NCI-H2107 treated with DMSO at 0.1 percent for 48 hours (cell line): ENCODE results near the gene CLEC16A.

Experiments used
- DNase-seq: peaks from one replicate; lab custom pipeline; 2025; ENCODE audit not compliant: unreplicated experiment; lab: John Stamatoyannopoulos, UW

The CLEC16A gene

DNA sequence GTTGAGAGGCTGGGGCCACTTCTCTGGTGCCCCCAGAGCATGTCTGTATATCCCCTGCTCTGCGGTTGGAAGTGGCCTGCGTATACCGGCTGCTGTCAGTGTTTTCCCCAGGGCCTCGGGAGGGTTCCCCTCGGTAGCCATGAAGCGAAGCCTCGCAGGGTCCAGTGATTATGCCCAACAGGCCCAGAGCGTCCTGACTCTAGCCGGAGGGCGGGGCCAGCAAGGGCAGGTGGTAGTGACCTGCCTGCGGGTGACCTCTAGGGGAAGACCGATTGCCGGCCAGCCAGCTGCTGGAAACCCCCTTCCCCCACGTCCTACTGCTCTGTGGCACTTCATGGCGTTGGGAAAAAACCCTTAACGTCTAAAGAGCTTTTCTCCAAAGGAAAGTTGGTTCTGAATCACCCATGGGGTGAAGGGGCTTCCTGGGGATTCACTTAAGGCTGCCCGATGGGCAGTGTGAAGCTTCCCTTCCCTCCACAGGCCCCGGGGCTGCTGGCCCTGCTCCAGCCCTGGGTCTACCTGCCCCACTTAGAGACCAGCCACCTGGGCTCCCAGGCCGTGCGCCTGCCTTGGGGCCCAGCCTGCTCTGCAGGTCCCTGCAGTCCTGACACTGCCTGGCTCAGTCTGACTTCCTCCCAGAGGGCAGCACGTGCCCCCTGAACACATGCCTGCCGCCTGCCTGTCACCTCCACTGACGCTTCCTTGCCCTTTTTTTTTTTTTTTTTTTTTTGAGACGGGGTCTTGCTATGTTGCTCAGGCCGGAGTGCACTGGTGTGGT, 238.9 kb downstream of the CLEC16A start:
- no peak for DNase-seq

DNA sequence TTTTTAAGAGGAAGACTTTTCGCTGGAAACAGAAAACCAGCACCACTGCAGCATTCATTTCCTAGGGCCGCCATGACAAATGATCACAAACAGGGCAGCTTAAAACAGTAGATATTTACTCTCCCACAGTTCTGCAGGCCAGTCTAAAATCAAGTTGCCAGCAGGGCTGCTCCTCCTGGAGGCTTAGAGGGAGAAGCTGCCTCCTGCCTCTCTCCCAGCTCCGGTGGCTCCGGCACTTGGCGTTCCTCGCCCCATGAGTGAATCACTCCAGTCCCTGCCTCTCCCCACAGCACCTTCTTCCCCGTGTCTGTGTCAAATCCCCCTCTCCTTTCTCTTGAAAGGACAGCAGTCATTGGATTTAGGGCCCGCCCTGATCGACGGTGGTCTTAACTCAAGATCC, 239.6 kb downstream of the CLEC16A start:
- no peak for DNase-seq

DNA sequence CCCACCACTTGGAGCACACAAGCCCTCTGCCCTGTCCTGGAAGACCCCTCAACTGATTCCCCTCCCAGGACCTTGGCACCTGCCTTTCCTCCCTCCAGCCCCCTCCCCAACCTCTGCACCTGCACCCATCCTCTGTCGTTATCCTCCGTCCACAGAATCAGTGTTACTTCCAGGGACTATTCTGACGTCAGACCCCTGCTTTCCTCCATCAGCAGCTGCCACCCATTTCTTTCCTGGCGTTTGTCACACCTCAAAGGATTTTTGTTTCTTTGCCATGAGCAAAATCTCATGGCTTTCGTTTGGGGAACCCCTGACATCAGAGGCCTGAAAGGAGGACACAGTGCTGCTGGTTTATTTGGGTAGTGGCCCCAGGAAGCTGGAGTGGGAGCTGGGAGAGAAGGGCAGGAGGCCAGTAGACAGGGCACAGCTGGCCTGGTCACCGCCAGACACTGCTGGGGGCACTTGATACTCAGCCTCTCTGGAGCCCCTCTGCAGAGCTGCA, 243.2 kb downstream of the CLEC16A start:
- no peak for DNase-seq

DNA sequence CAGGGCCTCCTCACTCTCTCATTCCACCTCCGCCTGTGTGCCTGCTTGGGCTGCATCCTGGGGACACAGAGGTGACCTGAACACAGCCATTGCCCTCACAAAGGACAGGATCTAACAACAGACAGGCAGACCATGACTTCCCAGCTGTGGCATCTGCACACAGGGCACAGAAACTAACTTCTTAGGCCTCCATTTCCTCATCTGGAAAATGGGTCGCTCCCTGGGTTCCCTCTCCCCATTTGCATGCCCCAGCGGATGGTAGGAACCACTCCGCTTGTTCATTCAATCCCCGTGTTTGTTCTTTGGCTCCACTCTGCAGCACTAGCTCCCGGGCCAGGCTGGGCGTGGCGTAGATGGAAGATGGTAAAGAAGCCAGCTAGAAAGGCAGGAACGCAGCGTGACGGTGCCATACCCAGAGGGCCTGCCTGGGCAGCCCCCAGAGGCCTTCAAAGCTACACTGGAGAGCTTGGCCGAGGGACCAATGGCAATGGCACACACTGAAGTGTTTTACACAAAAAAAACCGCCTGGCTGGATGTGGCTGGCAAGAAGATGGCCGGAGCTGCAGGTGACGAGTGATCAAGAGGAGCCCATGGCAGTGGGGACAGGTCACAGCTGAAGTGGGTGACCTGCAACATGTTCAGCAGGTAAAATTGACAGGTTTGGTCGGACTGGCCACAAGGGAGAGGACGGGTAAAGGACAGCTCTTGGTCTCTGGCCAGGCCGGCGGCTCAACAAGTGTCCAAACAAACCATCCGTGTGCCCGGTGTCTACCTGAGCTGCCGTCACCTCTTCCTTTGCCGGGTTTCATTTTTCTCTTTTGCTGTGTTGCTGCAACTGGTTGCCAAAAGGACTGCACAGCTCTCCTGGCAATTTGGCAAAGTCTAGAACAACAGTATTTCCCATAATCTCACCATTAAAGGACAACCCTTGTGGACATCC, 244.7 kb downstream of the CLEC16A start:
- DNase-seq, result no peak

DNA sequence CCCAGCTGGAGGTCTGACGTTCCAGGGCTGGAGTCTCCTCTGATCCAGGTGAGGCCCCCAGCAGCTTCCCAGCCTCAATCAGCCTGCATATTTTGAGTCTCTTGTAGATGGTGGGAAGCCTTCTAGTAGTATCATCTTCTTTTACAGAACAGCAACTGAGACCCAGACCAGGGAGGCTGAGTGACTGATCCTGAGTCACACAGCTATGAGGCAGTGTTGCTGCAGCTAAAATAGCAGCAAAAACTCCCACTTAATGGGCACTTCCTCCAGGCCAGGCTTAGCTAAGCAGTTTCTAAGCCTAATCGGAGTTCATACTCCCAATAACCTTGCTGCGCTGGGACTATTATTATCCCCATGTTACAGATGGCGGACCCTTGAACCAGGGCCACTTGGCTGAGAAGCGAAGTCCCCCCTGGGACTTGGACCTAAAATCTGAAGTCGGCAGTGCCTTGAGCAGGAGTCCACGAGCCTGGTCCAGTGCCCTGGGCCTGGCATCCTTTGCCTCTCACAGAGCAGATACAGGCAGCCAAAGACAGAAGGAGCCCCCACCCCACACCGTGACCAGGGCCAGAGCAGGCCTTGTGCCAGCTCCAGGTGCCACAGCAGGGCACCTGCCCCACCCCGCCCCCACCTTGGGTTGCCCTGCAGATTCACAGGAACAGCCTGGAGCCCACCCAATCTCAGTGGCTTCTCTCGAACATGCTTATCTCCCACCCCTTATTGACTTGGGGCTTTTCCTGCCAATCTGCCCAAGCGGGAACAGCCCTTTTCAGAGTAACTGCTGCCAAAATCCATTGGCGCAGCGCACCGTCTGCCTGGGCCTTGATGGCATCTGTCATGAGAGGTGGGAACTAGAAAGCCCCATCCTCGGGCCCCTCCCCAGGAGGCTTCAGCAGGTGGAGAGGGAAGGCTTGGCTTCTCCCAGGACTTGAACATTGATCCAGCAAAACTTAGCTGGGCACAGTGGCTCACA, 246.5 kb downstream of the CLEC16A start:
- DNase-seq, result no peak

DNA sequence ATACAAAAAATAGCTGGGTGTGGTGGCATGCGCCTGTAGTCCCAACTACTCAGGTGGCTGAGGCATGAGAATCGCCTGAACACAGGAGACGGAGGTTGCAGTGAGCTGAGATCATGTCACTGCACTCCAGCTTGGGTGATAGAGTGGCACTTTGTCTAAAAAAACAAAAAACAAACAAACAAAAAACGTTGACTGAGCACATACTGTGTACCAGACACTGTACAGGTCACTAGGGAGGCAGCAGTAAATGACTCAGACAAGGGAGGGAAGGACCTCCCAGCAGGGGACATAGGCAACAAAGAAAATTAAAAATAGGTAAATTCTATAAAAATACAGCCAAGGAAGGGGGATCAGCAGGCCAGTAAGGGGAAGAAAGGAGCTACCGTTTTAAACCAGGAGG, 247.3 kb downstream of the CLEC16A start:
- no peak for DNase-seq

DNA sequence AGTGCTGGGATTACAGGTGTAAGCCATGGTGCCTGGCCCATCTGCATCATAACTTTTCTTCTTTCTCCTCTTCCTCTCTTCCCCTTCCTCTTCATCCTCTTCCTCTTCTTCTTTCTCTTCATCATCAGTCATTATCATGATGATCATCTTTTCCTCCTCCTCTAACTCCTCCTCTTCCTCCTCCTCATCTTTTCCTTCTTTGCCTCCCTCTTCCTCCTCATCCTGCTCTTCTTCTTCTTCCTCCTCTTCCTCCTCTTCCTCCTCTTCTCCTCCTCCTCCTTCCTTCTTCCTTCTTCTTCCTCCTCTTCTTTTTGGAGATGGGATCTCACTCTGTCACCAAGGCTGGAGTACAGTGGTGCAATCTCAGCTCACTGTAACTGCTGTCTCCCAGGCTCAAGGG, 249.1 kb downstream of the CLEC16A start:
- DNase-seq, result no peak

DNA sequence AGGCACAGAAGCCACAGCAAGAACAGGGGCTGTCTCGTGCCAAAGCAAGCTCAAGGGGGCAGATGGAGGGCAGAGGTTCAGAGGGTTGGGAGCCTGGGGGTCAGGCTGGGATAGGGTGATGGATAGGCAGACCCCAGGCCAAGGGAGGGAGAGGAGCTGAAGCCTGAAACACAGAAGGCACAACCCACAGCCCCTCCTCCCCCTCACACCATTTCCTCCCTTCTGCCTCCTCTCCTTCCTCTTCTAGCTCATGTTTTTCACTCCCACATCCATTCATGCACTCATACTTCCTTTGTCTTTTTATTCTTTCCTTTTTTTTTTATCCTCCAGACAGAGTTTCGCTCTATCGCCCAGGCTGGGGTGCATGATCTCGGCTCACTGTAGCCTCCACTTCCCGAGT, 250.5 kb downstream of the CLEC16A start:
- DNase-seq, result no peak

DNA sequence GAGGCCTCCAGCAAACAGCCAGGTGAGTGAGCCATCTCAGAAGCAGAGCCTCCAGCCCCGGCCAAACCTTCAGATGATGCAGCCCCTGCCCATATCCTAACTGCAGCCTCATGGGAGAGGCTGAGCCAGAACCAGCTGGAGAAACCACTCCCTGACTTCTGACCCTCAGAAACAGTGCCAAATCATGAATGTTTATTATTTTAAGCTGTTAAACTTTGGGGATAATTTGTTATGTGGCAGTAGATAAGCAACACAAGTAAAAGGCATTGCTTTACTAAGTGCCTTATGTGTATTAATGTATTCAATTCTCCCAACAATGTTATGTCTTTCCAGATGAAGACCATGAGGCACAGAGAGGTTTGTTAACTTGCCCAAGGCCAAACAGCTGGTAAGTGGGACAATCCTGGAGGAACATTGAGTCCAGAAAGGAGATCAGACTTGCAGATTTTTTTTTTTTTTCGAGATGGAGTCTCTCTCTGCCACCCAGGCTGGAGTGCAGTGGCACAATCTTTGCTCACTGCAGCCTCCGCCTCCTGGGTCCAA, 252.0 kb downstream of the CLEC16A start:
- no peak for DNase-seq

DNA sequence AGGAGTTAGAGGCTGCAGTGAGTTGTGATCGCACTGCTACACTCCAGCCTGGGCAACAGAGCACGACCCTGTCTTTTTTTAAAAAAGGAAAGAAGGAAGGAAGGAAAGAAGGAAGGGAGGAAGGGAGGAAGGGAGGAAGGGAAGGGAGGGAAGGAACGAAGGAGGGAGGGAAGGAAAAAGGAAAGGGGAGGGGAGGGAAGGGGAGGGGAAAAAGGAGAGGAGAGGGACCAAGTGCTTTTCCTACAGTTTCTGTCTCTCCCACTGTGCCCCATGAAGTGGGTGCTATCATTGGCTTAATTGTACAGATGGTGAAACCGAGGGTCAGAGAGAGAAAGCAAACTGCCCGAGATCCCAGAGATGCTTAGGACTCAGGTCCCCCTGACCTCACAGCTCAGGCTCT, 254.0 kb downstream of the CLEC16A start:
- DNase-seq, result no peak

DNA sequence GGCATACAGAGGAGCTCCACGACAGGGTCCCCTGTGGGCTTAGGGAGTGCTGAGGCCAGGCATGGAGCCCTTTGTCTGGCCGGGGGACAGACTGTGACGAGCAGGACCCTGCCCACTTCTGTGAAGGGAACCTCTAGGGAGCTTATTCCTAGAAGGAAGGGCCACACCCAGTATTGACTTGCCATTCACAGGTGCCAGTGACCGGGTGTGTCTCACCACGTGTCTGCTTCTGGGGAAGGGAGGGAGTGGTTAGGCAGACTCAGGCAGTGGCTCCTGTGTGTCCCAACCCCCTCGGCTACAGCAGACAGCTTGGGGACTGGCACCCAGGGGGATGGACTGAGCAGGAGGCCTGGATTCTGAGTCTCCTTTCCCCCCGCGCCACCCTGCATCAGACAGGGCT, 254.5 kb downstream of the CLEC16A start:
- no peak for DNase-seq

DNA sequence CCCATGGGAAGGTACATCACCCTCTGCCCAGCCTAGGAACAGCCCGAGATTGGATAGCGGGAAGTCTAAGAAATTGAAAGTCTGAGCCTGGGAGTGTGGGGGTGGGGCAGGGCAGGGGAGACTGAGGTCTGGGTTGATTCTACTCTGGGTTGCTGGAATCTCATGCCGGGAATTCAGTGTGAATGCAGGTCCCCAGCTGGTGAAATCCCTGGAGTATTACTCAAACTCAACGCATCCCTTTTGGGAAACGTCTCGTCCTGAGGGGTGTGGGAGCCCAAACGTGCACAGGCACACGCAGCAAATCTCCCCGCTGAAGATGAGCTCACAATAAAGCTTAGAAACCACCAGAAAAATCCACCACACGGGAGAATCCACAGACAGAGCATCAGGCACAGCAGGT, 256.2 kb downstream of the CLEC16A start:
- no peak for DNase-seq

DNA sequence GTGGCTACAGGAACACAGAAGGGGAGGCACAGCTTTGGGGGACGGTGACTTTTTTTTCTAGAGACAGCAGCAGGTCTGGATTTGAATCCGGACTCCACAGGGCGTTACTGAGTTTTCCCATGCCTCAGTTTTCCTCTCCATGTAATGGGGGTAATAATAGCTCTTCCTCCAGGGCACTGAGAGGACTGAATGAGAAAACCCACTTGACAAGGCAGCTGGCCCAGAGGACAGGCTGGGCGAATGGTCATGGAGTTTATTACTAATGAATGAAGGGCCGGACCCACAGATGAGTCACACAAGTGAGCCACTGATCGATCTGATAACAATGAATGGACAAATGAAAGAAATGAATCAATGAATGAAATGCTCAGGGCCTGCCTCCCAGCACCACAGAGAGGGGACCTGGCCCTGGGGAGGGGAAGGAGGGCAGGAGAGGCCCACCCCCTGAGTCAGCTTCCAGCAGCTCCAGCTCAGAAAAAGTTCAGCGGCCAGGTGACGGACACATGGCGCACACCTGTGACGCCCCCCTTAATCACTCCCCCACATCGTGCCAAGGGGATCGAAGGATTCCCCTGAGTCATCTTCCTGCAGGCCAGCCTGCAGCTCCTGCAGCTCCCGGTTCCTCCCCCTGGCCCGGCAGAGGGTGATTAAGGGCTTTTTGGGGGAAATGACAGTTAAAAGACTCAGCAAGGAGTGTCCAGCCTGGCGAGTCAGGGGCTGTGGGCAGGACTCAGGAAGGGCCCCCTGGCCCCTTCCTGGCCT, 257.3 kb downstream of the CLEC16A start:
- no peak for DNase-seq

DNA sequence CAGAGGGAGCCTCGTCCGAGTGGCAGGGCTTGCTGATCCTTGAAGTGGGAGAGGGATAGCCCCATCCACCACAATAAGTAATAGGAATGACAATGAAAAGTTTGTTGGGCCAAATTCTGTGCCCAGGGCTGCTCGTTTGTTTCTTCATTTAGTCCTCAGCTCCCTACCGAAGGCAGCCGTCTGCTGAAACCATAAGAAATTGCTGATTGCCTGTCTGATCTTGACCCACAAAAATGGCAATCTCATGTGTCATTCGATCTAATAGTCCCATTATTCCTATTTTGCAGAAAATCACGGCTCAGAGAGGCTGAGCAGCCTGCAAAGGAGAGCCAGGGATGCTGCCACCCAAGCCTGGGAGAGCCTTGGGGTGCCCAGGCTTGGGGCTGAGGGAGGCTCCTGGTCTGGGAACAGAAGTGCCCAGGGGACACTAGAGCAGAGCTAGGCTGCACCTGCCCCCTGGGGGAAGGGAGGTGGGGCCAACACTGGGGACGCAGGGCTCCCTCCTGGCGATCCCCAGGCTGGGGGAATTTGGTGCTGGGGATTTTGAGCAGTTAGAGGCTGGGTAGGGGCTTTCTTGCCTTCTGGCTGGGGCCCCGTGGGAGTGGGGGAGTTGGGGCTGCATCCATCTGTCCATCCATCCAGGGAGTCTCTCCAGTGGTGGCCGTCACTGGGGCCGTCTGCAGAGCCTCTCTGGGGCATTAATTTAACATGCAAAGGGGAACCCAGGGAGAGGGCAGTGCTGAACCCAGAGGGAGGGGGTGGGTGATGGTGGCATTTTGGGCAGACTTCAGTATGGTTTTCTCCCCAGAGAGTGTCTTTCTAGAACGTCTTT, 258.1 kb downstream of the CLEC16A start:
- DNase-seq, result no peak

DNA sequence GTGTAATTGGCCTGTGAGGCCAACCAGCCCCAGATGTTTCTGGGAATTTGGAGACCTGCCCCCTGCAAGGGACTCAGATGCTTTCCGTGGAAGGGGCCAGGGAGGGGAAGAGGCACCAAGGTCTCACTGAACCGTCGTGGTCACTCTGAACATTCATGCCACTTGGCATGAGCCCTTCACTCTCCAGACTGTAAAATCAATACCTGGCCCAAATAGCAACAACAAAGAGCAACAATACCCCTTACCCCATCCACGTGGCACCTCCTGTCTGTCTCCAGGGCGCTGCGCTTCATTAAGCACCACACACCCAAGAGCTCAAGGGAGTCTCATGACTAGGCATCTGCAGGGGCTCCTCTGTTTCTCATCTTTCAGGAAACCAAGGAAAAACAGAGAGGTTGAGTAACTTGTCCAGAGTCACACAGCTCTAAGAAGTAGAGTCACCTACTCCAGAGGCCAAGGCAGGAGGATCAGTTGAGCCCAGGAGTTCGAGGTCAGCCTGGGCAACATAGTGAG, 258.8 kb downstream of the CLEC16A start:
- peak; percentile 53 for DNase-seq

DNA sequence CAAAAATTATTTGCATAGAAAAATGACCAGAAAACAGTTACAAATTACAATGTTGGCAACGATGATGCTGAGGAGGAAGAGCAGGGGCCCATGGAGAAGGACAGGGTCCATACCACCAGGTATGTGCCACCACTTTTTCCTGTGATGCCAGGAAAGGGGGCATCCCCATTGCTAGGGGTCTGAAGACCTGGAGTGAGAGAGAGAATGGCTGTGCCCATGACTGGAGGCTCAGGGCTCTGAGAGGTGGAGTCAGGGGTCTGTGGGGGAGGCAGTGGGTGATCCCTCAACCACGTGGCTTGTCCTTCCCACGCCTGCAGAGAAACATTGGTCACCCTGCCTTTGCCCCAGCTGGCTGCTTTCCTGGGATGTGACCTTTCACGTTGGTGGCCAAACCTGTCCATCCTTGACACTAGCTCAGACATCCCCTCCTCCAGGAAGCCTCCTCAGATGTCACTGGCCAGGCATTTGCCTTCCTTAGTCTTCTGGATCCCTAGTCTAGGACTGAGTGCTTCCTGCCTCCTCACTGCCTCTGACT, 260.2 kb downstream of the CLEC16A start:
- DNase-seq, result no peak

DNA sequence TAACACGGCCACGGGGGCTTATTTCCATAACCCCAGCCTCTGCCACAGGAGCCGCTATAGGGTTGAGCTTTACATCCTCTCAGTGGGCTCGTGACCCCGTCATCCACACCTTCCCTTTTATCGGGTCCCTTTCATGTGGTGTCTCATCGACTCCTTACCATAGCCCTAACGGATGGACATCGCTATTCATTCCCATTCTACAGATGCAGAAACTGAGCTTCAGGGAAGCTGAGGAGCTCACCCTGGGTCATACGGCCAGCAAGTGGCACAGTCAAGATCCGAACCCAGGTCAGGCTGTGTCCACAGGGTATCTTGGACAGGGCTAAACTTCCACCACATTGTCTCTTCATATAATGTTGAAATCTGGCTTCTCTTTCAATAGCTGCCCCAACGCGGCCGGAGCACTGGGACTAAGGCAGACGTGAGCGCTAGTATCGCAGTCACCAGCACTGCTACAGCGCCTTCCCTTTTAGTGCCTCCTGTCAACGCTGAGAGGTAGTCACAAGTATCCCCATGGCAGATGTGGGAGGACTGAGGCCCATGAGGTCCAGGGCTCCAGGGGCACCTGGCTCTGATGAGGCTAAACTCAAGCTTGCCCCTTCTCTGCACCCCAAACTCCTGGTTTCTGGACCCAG, 260.8 kb downstream of the CLEC16A start:
- DNase-seq, result no peak
